ENCODE data around the gene KCNQ1. TPM values are rescaled to one million over a fixed set of nuclear protein-coding genes. Genes with fewer than 3 reads are reported as not detected.

The KCNQ1 gene
- polyA plus RNA-seq, 1 donor from 2014 or later = not detected

DNA sequence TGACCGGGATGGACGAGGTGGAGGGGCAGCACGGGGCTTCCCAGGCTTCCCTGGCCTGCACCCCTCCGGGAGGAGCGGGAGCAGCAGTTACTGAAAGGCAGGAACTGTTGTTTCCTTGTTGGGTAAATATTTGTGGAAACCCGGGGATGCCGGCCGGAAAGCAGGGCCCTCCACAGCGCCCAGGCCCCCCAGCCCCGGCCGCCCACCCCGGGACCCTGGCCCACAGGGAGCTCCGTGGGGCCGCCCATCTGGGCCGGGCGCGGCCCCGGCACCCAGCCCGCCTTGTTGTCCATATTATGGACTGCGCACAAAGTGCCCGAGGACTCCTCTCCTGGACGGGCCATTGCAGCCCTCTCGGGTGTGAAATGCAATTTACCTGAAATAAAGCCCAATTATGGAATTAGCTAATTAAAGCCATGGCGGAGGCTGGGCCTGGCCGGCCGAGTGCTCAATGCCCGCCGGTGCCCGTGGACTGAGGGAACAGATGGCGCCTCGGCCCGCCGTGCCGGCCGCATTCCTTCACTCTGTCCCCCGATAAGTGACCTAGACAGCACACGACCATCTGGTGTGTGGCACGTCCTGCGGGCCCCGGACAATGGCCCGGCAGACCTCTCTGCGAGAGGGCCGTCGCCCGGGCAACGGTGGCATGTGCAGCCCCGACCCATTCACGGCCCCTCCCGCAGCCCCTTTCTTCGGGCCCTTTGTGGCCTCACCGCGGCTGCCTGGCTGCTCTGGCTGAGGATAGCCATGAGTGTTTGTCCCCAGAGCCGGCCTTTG is 405.4 kb downstream of the KCNQ1 start:
- TF ChIP-seq MXI1 (conservative IDR thresholded peaks at IDR 0.05; ENCODE audit: poor library complexity, severe bottlenecking) = no peak
- TF ChIP-seq TAF1 (IDR thresholded peaks at IDR 0.05; ENCODE audit: low read depth) = no peak
- no peak for TF ChIP-seq EZH2 (IDR thresholded peaks at IDR 0.05; ENCODE audit: borderline replicate concordance, insufficient read depth, low read length, poor library complexity, severe bottlenecking)
- TF ChIP-seq, protein P1, sequence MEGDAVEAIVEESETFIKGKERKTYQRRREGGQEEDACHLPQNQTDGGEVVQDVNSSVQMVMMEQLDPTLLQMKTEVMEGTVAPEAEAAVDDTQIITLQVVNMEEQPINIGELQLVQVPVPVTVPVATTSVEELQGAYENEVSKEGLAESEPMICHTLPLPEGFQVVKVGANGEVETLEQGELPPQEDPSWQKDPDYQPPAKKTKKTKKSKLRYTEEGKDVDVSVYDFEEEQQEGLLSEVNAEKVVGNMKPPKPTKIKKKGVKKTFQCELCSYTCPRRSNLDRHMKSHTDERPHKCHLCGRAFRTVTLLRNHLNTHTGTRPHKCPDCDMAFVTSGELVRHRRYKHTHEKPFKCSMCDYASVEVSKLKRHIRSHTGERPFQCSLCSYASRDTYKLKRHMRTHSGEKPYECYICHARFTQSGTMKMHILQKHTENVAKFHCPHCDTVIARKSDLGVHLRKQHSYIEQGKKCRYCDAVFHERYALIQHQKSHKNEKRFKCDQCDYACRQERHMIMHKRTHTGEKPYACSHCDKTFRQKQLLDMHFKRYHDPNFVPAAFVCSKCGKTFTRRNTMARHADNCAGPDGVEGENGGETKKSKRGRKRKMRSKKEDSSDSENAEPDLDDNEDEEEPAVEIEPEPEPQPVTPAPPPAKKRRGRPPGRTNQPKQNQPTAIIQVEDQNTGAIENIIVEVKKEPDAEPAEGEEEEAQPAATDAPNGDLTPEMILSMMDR (IDR thresholded peaks at IDR 0.05; ENCODE audit: poor library complexity, severe bottlenecking) = no peak
- TF ChIP-seq EP300 (conservative IDR thresholded peaks at IDR 0.05; ENCODE audit: poor library complexity, severe bottlenecking) = no peak
- TF ChIP-seq, protein P2, sequence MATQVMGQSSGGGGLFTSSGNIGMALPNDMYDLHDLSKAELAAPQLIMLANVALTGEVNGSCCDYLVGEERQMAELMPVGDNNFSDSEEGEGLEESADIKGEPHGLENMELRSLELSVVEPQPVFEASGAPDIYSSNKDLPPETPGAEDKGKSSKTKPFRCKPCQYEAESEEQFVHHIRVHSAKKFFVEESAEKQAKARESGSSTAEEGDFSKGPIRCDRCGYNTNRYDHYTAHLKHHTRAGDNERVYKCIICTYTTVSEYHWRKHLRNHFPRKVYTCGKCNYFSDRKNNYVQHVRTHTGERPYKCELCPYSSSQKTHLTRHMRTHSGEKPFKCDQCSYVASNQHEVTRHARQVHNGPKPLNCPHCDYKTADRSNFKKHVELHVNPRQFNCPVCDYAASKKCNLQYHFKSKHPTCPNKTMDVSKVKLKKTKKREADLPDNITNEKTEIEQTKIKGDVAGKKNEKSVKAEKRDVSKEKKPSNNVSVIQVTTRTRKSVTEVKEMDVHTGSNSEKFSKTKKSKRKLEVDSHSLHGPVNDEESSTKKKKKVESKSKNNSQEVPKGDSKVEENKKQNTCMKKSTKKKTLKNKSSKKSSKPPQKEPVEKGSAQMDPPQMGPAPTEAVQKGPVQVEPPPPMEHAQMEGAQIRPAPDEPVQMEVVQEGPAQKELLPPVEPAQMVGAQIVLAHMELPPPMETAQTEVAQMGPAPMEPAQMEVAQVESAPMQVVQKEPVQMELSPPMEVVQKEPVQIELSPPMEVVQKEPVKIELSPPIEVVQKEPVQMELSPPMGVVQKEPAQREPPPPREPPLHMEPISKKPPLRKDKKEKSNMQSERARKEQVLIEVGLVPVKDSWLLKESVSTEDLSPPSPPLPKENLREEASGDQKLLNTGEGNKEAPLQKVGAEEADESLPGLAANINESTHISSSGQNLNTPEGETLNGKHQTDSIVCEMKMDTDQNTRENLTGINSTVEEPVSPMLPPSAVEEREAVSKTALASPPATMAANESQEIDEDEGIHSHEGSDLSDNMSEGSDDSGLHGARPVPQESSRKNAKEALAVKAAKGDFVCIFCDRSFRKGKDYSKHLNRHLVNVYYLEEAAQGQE (IDR thresholded peaks at IDR 0.05; ENCODE audit: borderline replicate concordance) = no peak
- no peak for TF ChIP-seq RAD21 (conservative IDR thresholded peaks at IDR 0.05)
- no peak for TF ChIP-seq SMC3 (conservative IDR thresholded peaks at IDR 0.05; ENCODE audit: poor library complexity)
- no peak for TF ChIP-seq POLR2AphosphoS5 (IDR thresholded peaks at IDR 0.05)
- H3K4me2 ChIP-seq (ENCODE audit: low read length) = no peak overlapping the region
- H3K4me3 ChIP-seq (ENCODE audit: low read length) = no peak overlapping the region
- H3K27ac ChIP-seq (ENCODE audit: low read length) = no peak overlapping the region
- H3K9me2 ChIP-seq (ENCODE audit: insufficient read depth, low read length) = no peaks in the 10 kb centered on the region
- no peaks in the 10 kb centered on the region for H3K36me3 ChIP-seq (ENCODE audit: insufficient read depth, low read length)
- no peaks in the 10 kb centered on the region for H3K79me2 ChIP-seq (replicated peaks; ENCODE audit: insufficient read depth, low read length)
- H3K9ac ChIP-seq (ENCODE audit: low read length) = no peak overlapping the region
- H3F3A ChIP-seq (ENCODE audit: insufficient read depth, low read length, poor library complexity, severe bottlenecking) = no peaks in the 10 kb centered on the region
- no peaks in the 10 kb centered on the region for H3K27me3 ChIP-seq (ENCODE audit: insufficient read depth, low read depth, low read length)
- no peak overlapping the region for H2AFZ ChIP-seq (ENCODE audit: low read depth, low read length)
- H3K9me3 ChIP-seq (ENCODE audit: low read length) = no peaks in the 10 kb centered on the region
- no peaks in the 10 kb centered on the region for H4K20me1 ChIP-seq (ENCODE audit: insufficient read depth)

DNA sequence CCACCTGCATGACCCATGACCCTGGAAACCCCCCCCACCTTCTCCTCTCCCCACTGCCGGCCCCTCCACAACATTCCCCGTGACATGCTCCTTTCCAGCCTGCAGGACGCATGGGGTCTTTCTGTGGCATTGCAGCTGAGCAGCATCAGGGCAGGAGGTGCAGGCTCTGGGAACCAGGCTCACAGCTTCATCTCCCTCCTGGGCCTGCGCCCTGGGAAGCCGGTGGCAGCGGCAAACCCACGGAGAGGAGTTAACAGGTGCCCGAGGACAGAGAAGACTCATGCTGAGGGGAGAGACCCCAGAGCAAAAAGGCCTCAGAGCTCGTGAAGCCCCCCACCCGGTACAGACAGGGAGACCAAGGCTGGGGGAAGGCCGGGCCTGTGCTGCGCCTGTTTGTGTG is 408.6 kb downstream of the KCNQ1 start:
- H3K4me3 ChIP-seq (ENCODE audit: low read length) = no peak overlapping the region
- H3K9me3 ChIP-seq (ENCODE audit: low read length) = no peaks in the 10 kb centered on the region
- no peak for TF ChIP-seq POLR2AphosphoS5 (IDR thresholded peaks at IDR 0.05)
- TF ChIP-seq EZH2 (IDR thresholded peaks at IDR 0.05; ENCODE audit: borderline replicate concordance, insufficient read depth, low read length, poor library complexity, severe bottlenecking) = no peak
- no peak for TF ChIP-seq EP300 (conservative IDR thresholded peaks at IDR 0.05; ENCODE audit: poor library complexity, severe bottlenecking)
- TF ChIP-seq SMC3 (conservative IDR thresholded peaks at IDR 0.05; ENCODE audit: poor library complexity) = no peak
- TF ChIP-seq, protein P2 (IDR thresholded peaks at IDR 0.05; ENCODE audit: borderline replicate concordance) = no peak
- no peak for TF ChIP-seq TAF1 (IDR thresholded peaks at IDR 0.05; ENCODE audit: low read depth)
- no peak for TF ChIP-seq MXI1 (conservative IDR thresholded peaks at IDR 0.05; ENCODE audit: poor library complexity, severe bottlenecking)
- TF ChIP-seq, protein P1 (IDR thresholded peaks at IDR 0.05; ENCODE audit: poor library complexity, severe bottlenecking) = no peak
- TF ChIP-seq RAD21 (conservative IDR thresholded peaks at IDR 0.05) = no peak
- H3K27ac ChIP-seq (ENCODE audit: low read length) = no peak overlapping the region
- no peak overlapping the region for H3K9ac ChIP-seq (ENCODE audit: low read length)
- H3K4me2 ChIP-seq (ENCODE audit: low read length) = no peak overlapping the region
- no peaks in the 10 kb centered on the region for H4K20me1 ChIP-seq (ENCODE audit: insufficient read depth)
- H3K36me3 ChIP-seq (ENCODE audit: insufficient read depth, low read length) = no peaks in the 10 kb centered on the region
- H3K27me3 ChIP-seq (ENCODE audit: insufficient read depth, low read depth, low read length) = no peaks in the 10 kb centered on the region
- no peaks in the 10 kb centered on the region for H3F3A ChIP-seq (ENCODE audit: insufficient read depth, low read length, poor library complexity, severe bottlenecking)
- H2AFZ ChIP-seq (ENCODE audit: low read depth, low read length) = no peak overlapping the region
- H3K9me2 ChIP-seq (ENCODE audit: insufficient read depth, low read length) = no peaks in the 10 kb centered on the region
- no peaks in the 10 kb centered on the region for H3K79me2 ChIP-seq (replicated peaks; ENCODE audit: insufficient read depth, low read length)

Data from neural cell (in vitro differentiated cells).